Measurements from ENCODE around the gene USP24. TPM values are rescaled to one million over a fixed set of nuclear protein-coding genes. Genes with fewer than 3 reads are reported as not detected.
"Not testable (repeated sequence)": the region's sequence is repeated elsewhere in the genome, so short reads cannot be mapped to it uniquely, and the experiment has no call there.

The USP24 gene
- total RNA-seq, 1 donor, result 44.0 TPM

GRCh38 chr1:55200667-55201066 lies 14.5 kb downstream of the USP24 start:
- no peak overlapping the region for H3K4me3 ChIP-seq (ENCODE audit: low read depth, low read length)
- no peak for TF ChIP-seq CTCF (IDR thresholded peaks at IDR 0.05; ENCODE audit: insufficient read depth, low read depth, low read length)
- no peak for DNase-seq (ENCODE audit: low read depth)

GRCh38 chr1:55199735-55200134 lies 15.4 kb downstream of the USP24 start:
- DNase-seq (ENCODE audit: low read depth); H3K4me3 ChIP-seq (ENCODE audit: low read depth, low read length): not testable (repeated sequence)

GRCh38 chr1:55198044-55198443 lies 17.1 kb downstream of the USP24 start:
- DNase-seq (ENCODE audit: low read depth), result no peak
- TF ChIP-seq CTCF (IDR thresholded peaks at IDR 0.05; ENCODE audit: insufficient read depth, low read depth, low read length), result no peak
- H3K4me3 ChIP-seq (ENCODE audit: low read depth, low read length), result no peak overlapping the region

- DNase-seq (ENCODE audit: low read depth), result no peak
- TF ChIP-seq CTCF (IDR thresholded peaks at IDR 0.05; ENCODE audit: insufficient read depth, low read depth, low read length), result no peak
Observed at GRCh38 chr1:55197099-55197498, 18.1 kb downstream of the USP24 start.

GRCh38 chr1:55196433-55197035 lies 18.6 kb downstream of the USP24 start:
- no peak overlapping the region for H3K4me3 ChIP-seq (ENCODE audit: low read depth, low read length)
- no peak for TF ChIP-seq CTCF (IDR thresholded peaks at IDR 0.05; ENCODE audit: insufficient read depth, low read depth, low read length)
- no peak for DNase-seq (ENCODE audit: low read depth)

More at GRCh38 chr1:55197099-55197498, 18.1 kb downstream of the USP24 start:
- H3K4me3 ChIP-seq (ENCODE audit: low read depth, low read length), result no peak overlapping the region

- peak; percentile 87 for DNase-seq (ENCODE audit: low read depth)
- no peak for TF ChIP-seq CTCF (IDR thresholded peaks at IDR 0.05; ENCODE audit: insufficient read depth, low read depth, low read length)
- no peak overlapping the region for H3K4me3 ChIP-seq (ENCODE audit: low read depth, low read length)
Observed at GRCh38 chr1:55195521-55196233, 19.5 kb downstream of the USP24 start.

GRCh38 chr1:55194851-55195250 lies 20.3 kb downstream of the USP24 start:
- TF ChIP-seq CTCF (IDR thresholded peaks at IDR 0.05; ENCODE audit: insufficient read depth, low read depth, low read length), result no peak
- no peak overlapping the region for H3K4me3 ChIP-seq (ENCODE audit: low read depth, low read length)
- no peak for DNase-seq (ENCODE audit: low read depth)
